Lower leg skin (tissue), 4 donors: ENCODE data around the gene GSE1. TPM values are rescaled to one million over a fixed set of nuclear protein-coding genes. Genes with fewer than 3 reads are reported as not detected.

Source experiments
- DNase-seq, 2 donors: peaks; one replicate each; pipeline ENCODE4 v3.0.0-alpha.2; 2019; ENCODE audit warnings: low spot score in 2 of 2
- H3K4me3 ChIP-seq: fragments of 200-600 bp; sonication (generic); 2 replicates; pipeline ENCODE4 v1.5.1; 2017; ENCODE audit warnings: mild to moderate bottlenecking, low read depth; ENCODE audit not compliant: poor library complexity, severe bottlenecking
- POLR2A ChIP-seq, 2 donors: fragments of 450-650 bp; IDR thresholded peaks; one replicate each; pipeline ENCODE4 v1.6.1; 2016 to 2017; ENCODE audit warnings: antibody characterized with exemption in 2 of 2, mild to moderate bottlenecking in 1 of 2, moderate library complexity in 1 of 2
- WGBS, 2 donors: methylation state at CpG; one replicate each; pipeline ENCODE4 v1.1.5; 2018; 5-methylcytosine and 5-hydroxymethylcytosine counted together
- intact Hi-C: fragments of 100-400 bp; cut with DNase I; formaldehyde crosslinking; loops from one replicate; pipeline ENCODE4 v1.15.0; 2023; ENCODE audit warnings: low total_unique reads
- total RNA-seq, 4 donors: library from RNA; depleted of rRNA; stranded (reverse); fragments of >200 nt; gene quantifications; one replicate each; pipeline ENCODE4 v1.1.0, GENCODE V29; 2016
- TF ChIP-seq, protein P1 (sequence below), 3 donors: fragments of 450-650 bp; IDR thresholded peaks; one replicate each; pipeline ENCODE4 v1.5.1; 2016; ENCODE audit warnings: antibody characterized with exemption in 3 of 3, mild to moderate bottlenecking in 3 of 3, moderate library complexity in 2 of 3

Gene GSE1
- total RNA-seq, 4 donors from 2014 or later, result 62.9 to 113 (median 69.9) TPM

DNA sequence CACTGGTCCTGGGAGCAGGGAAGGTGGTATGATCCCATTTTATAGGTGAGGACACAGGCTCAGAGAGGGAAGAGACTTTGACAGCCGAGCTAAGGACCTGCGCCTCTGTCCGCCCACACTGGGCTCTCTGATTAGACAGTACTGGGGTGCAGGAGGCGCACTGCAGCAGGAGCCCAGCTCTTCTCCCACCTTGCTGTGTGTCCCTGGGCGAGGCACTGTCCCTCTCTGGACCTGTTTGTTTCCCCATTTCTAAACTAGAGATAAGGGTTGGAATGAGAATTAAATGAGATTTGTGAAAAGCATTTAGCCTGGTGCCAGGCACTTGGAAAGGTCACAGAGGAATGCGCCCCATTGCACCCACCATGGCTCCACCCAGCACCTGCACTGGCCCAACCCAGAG lies 95.2 kb downstream of the GSE1 start:
- WGBS, 2 donors, result 89 to 94% methylated on average over 6 of the region's 6 CpGs

DNA sequence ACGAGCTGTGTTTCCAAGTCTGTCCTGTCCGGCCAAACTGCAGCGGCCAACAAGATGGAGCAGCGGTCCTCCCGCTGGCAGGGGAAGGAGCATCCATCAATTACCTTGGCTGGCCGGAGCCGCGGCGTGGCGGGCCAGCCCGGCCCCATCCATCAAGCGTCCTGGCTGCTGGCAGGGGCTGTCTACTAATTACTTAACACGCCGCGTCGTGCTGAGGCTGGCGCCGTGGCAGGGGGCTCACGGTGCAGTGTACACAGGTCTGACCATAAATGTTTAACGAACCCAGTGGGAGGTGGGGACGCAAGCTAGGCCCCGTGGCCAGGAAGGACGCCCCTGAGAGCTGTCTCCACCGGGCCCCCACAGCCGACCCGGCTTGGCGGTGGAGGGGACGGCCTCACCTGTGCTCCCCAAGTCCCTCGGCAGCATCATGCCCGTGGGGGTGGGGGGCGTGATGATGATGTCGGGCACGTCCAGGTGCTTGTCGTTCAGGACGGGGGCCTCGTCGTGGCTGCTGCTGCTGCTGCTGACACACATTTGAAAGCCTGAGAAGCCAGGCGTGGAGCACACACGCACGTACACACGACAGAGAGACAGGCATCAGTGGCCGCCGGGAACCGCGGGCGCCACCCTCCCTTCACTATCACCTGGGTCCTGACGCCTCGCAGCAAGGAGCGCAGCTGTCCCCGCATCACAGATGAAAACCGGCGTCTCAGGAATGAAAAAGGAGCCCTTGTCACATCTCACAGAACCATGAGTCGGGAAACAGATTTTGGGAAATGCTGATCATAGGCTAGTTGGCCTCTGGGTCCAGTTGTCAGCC lies 96.9 kb downstream of the GSE1 start:
- TF ChIP-seq, protein P1, sequence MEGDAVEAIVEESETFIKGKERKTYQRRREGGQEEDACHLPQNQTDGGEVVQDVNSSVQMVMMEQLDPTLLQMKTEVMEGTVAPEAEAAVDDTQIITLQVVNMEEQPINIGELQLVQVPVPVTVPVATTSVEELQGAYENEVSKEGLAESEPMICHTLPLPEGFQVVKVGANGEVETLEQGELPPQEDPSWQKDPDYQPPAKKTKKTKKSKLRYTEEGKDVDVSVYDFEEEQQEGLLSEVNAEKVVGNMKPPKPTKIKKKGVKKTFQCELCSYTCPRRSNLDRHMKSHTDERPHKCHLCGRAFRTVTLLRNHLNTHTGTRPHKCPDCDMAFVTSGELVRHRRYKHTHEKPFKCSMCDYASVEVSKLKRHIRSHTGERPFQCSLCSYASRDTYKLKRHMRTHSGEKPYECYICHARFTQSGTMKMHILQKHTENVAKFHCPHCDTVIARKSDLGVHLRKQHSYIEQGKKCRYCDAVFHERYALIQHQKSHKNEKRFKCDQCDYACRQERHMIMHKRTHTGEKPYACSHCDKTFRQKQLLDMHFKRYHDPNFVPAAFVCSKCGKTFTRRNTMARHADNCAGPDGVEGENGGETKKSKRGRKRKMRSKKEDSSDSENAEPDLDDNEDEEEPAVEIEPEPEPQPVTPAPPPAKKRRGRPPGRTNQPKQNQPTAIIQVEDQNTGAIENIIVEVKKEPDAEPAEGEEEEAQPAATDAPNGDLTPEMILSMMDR (IDR thresholded peaks at IDR 0.05), result no peak
- no peak for TF ChIP-seq POLR2A (IDR thresholded peaks at IDR 0.05)
- intact Hi-C loops, result no loop called here
- WGBS, 2 donors, result 83 to 84% methylated on average over 38 to 42 of the region's 53 CpGs
- H3K4me3 ChIP-seq, result no peak overlapping the region
- no peak for DNase-seq

More for the DNA sequence above, 95.2 kb downstream of the GSE1 start:
- intact Hi-C loops, result no loop called here
- no peak for DNase-seq
- H3K4me3 ChIP-seq, result no peak overlapping the region
- TF ChIP-seq POLR2A (IDR thresholded peaks at IDR 0.05), result no peak
- TF ChIP-seq, protein P1 (IDR thresholded peaks at IDR 0.05), result no peak

DNA sequence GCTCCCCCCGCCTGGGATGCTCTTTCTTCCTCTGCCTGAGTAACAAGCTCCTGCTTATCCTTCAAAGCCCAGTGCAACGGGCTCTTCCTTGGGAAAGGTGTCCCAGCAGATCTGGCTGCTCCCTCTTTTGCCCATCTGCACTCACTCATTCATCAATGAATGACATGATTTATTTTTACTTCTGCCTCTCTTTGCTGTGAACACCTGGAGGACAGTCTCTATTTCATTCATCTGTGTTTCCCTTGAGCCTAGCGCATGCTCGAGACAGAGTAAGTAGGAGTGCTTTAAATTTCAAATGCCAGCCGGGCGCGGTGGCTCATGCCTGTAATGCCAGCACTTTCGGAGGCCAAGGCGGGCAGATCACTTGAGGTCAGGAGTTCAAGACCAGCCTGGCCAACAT lies 97.6 kb downstream of the GSE1 start:
- DNase-seq, result no peak

DNA sequence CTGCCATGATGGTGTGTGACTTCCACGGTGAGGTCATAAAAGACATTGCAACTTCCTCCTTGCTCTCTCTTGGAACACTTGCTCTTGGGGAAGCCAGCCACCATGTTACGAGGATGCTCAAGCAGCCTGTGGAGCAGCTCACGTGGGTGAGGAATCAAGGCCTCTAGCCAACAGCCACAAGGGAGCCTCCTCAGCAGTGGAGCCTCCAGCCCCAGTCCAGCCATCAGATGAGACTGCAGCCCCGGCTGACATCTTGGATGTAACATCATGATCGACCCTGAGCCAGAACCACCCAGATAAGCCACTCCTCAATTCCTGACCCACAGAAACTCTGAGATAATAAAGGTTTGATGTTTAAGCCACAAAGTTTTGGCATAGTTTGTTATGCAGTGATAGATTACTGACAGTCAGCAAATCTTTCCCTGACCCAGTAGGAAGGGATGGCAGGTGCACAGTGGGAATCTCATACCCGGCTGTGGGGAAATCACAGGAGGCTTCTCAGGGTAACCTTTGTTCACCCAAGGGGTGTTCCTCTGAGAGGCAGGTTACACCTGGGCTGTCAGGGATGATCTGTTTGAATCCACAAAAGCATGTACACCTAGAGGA lies 99.0 kb downstream of the GSE1 start:
- 95 to 96% methylated on average over 6 of the region's 6 CpGs for WGBS, 2 donors
- no peak overlapping the region for H3K4me3 ChIP-seq
- intact Hi-C loops, result no loop called here
- TF ChIP-seq POLR2A (IDR thresholded peaks at IDR 0.05), result no peak
- TF ChIP-seq, protein P1 (IDR thresholded peaks at IDR 0.05), result no peak
- DNase-seq, result no peak

More for the DNA sequence above, 97.6 kb downstream of the GSE1 start:
- 93 to 95% methylated on average over 9 of the region's 9 CpGs for WGBS, 2 donors
- TF ChIP-seq POLR2A (IDR thresholded peaks at IDR 0.05), result no peak
- TF ChIP-seq, protein P1 (IDR thresholded peaks at IDR 0.05), result no peak
- intact Hi-C loops, result no loop called here
- H3K4me3 ChIP-seq, result no peak overlapping the region

DNA sequence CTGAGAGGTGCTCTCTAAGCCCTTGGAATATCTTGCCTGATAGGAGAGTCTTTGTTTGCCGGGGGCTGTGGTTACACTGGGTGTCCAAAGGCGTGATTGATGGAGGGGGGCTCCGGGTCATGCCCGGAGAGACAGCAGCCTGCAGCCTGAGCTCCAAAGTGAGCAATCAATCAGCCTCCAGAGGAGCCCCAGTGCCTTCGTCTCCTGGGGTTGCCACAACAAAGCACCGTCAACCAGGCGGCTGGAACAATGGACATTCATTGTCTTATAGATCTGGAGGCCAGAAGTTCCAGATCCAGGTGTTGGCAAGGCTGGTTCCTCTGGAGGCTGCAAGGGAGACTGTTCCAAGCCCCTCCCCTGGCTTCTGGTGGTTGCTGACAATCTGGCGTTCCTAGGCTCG lies 99.7 kb downstream of the GSE1 start:
- DNase-seq, result no peak
- TF ChIP-seq, protein P1 (IDR thresholded peaks at IDR 0.05), result no peak
- no peak overlapping the region for H3K4me3 ChIP-seq
- intact Hi-C loops, result no loop called here
- WGBS, 2 donors, result 58 to 60% methylated on average over 9 of the region's 9 CpGs
